Activated T-cell treated with anti-CD3 and anti-CD28 coated beads, Interleukin-2, amount 50 U/mL, for 4 hours (primary cell): ENCODE results near the gene AKAP9. TPM values are rescaled to one million over a fixed set of nuclear protein-coding genes. Genes with fewer than 3 reads are reported as not detected.
A peak's percentile ranks its signal among the peaks of the same experiment; 100 is the strongest.
"Not testable (repeated sequence)": the region's sequence is repeated elsewhere in the genome, so short reads cannot be mapped to it uniquely, and the experiment has no call there.

ENCODE experiments used
- ATAC-seq, 2 donors: fragments of 200-7000 bp; cut with Tn5 transposase; one replicate each; pipeline ENCODE4 v1.10.0; 2021
- DNase-seq: peaks from one replicate; pipeline ENCODE4 v3.0.0-alpha.2; 2020
- H3K27me3 Mint-ChIP-seq: one replicate; pipeline ENCODE4 v1.8.0; 2021; ENCODE audit warnings: low read depth, mixed read lengths
- H3K36me3 Mint-ChIP-seq: one replicate; pipeline ENCODE4 v1.8.0; 2022; ENCODE audit warnings: mixed read lengths; ENCODE audit not compliant: insufficient read depth
- H3K4me1 Mint-ChIP-seq: one replicate; pipeline ENCODE4 v1.8.0; 2021; ENCODE audit warnings: low read depth, mixed read lengths
- H3K4me3 Mint-ChIP-seq: one replicate; pipeline ENCODE4 v1.8.0; 2021; ENCODE audit warnings: mild to moderate bottlenecking, moderate library complexity, mixed read lengths
- H3K9me3 Mint-ChIP-seq: one replicate; pipeline ENCODE4 v1.8.0; 2021; ENCODE audit warnings: mixed read lengths
- total RNA-seq, 3 donors: library from RNA; stranded (reverse); gene quantifications; one replicate each; pipeline ENCODE4 v1.2.1, GENCODE V29; 2021

The AKAP9 gene
- total RNA-seq = 10 to 100 TPM; 22.0 to 25.6 (median 23.9) TPM

- ATAC-seq = peak; percentile 92 to 95
- peaks cover 2% of the 10 kb centered on the region for H3K36me3 Mint-ChIP-seq
- no peaks in the 10 kb centered on the region for H3K27me3 Mint-ChIP-seq
- H3K4me3 Mint-ChIP-seq = peak within 1 kb of the TSS; percentile 90
- peak; percentile 83 for DNase-seq
- no peaks in the 10 kb centered on the region for H3K9me3 Mint-ChIP-seq
- H3K4me1 Mint-ChIP-seq = peaks cover 37% of the 10 kb centered on the region
Observed at GRCh38 chr7:91940572-91941341, at the start of gene AKAP9. Gene AKAP9 (plus strand): TSS chr7:91940862. CDS start chr7:91941100, 238 bp downstream.

GRCh38 chr7:91892099-91892705 is 48.5 kb upstream of the AKAP9 start:
- Mint-ChIP-seq H3K36me3 (no peaks in the 10 kb centered on the region), H3K27me3 (peaks cover 7% of the 10 kb centered on the region), H3K4me1 (no peaks in the 10 kb centered on the region), H3K9me3 (no peaks in the 10 kb centered on the region), H3K4me3 (no peak overlapping the region)
- ATAC-seq = no peak
- DNase-seq = no peak

- H3K4me3 Mint-ChIP-seq = no peak overlapping the region
- no peaks in the 10 kb centered on the region for H3K9me3 Mint-ChIP-seq
- no peaks in the 10 kb centered on the region for H3K4me1 Mint-ChIP-seq
- H3K36me3 Mint-ChIP-seq = no peaks in the 10 kb centered on the region
- H3K27me3 Mint-ChIP-seq = peaks cover 7% of the 10 kb centered on the region
- no peak for ATAC-seq
- DNase-seq = no peak
Observed at GRCh38 chr7:91892821-91893340, 47.8 kb upstream of the AKAP9 start.

GRCh38 chr7:91893699-91894098 is 47.0 kb upstream of the AKAP9 start:
- H3K4me3 Mint-ChIP-seq, ATAC-seq, H3K9me3 Mint-ChIP-seq, DNase-seq, H3K4me1 Mint-ChIP-seq, H3K27me3 Mint-ChIP-seq, H3K36me3 Mint-ChIP-seq: not testable (repeated sequence)

- Mint-ChIP-seq H3K9me3 (no peaks in the 10 kb centered on the region), H3K36me3 (no peaks in the 10 kb centered on the region), H3K4me1 (no peaks in the 10 kb centered on the region), H3K27me3 (peaks cover 7% of the 10 kb centered on the region), H3K4me3 (no peak overlapping the region)
- no peak for DNase-seq
- no peak for ATAC-seq
Observed at GRCh38 chr7:91894781-91895480, 45.7 kb upstream of the AKAP9 start.

GRCh38 chr7:91898240-91898992 is 42.2 kb upstream of the AKAP9 start:
- ATAC-seq = no peak
- no peaks in the 10 kb centered on the region for H3K36me3 Mint-ChIP-seq

GRCh38 chr7:91899563-91899962 is 41.1 kb upstream of the AKAP9 start:
- no peaks in the 10 kb centered on the region for H3K4me1 Mint-ChIP-seq
- DNase-seq (no peak), ATAC-seq (no peak)
- no peaks in the 10 kb centered on the region for H3K9me3 Mint-ChIP-seq
- no peak overlapping the region for H3K4me3 Mint-ChIP-seq
- H3K36me3 Mint-ChIP-seq = no peaks in the 10 kb centered on the region
- peaks cover 3% of the 10 kb centered on the region for H3K27me3 Mint-ChIP-seq

More at GRCh38 chr7:91898240-91898992, 42.2 kb upstream of the AKAP9 start:
- H3K4me3 Mint-ChIP-seq = no peak overlapping the region
- H3K9me3 Mint-ChIP-seq = no peaks in the 10 kb centered on the region
- no peaks in the 10 kb centered on the region for H3K4me1 Mint-ChIP-seq
- peaks cover 4% of the 10 kb centered on the region for H3K27me3 Mint-ChIP-seq
- DNase-seq = no peak

GRCh38 chr7:91910171-91910570 is 30.5 kb upstream of the AKAP9 start:
- H3K4me3 Mint-ChIP-seq = no peak overlapping the region

GRCh38 chr7:91911121-91911520 is 29.5 kb upstream of the AKAP9 start:
- no peak for ATAC-seq
- Mint-ChIP-seq H3K4me3 (no peak overlapping the region), H3K27me3 (peaks cover 10% of the 10 kb centered on the region), H3K4me1 (peaks cover 3% of the 10 kb centered on the region), H3K36me3 (no peaks in the 10 kb centered on the region), H3K9me3 (no peaks in the 10 kb centered on the region)
- no peak for DNase-seq

More at GRCh38 chr7:91910171-91910570, 30.5 kb upstream of the AKAP9 start:
- DNase-seq (no peak), ATAC-seq (no peak)
- Mint-ChIP-seq H3K27me3 (peaks cover 10% of the 10 kb centered on the region), H3K4me1 (peaks cover 3% of the 10 kb centered on the region), H3K9me3 (no peaks in the 10 kb centered on the region), H3K36me3 (no peaks in the 10 kb centered on the region)

GRCh38 chr7:91912494-91912893 is 28.2 kb upstream of the AKAP9 start:
- Mint-ChIP-seq H3K4me3 (no peak overlapping the region), H3K27me3 (peaks cover 10% of the 10 kb centered on the region), H3K9me3 (no peaks in the 10 kb centered on the region), H3K4me1 (peaks cover 3% of the 10 kb centered on the region), H3K36me3 (no peaks in the 10 kb centered on the region)
- ATAC-seq = no peak
- no peak for DNase-seq

- Mint-ChIP-seq H3K9me3 (no peaks in the 10 kb centered on the region), H3K4me3 (no peak overlapping the region), H3K27me3 (peaks cover 8% of the 10 kb centered on the region), H3K4me1 (peaks cover 3% of the 10 kb centered on the region), H3K36me3 (no peaks in the 10 kb centered on the region)
- DNase-seq (no peak), ATAC-seq (no peak)
Observed at GRCh38 chr7:91913612-91914011, 27.1 kb upstream of the AKAP9 start.

- peaks cover 3% of the 10 kb centered on the region for H3K4me1 Mint-ChIP-seq
- no peaks in the 10 kb centered on the region for H3K9me3 Mint-ChIP-seq
- no peak for ATAC-seq
- no peak for DNase-seq
- no peaks in the 10 kb centered on the region for H3K36me3 Mint-ChIP-seq
- no peak overlapping the region for H3K4me3 Mint-ChIP-seq
- peaks cover 9% of the 10 kb centered on the region for H3K27me3 Mint-ChIP-seq
Observed at GRCh38 chr7:91915401-91916050, 25.1 kb upstream of the AKAP9 start.

- H3K4me3 Mint-ChIP-seq = no peak overlapping the region
- H3K4me1 Mint-ChIP-seq = peaks cover 3% of the 10 kb centered on the region
- H3K9me3 Mint-ChIP-seq = no peaks in the 10 kb centered on the region
- peaks cover 9% of the 10 kb centered on the region for H3K27me3 Mint-ChIP-seq
- no peak for ATAC-seq
- no peak for DNase-seq
- no peaks in the 10 kb centered on the region for H3K36me3 Mint-ChIP-seq
Observed at GRCh38 chr7:91916051-91916440, 24.6 kb upstream of the AKAP9 start.
